NCI-H1436 (cell line): Measurements from ENCODE around the gene NCOA3.

Experiments used
- DNase-seq: peaks from one replicate; lab custom pipeline; 2025; lab: John Stamatoyannopoulos, UW

The NCOA3 gene

DNA sequence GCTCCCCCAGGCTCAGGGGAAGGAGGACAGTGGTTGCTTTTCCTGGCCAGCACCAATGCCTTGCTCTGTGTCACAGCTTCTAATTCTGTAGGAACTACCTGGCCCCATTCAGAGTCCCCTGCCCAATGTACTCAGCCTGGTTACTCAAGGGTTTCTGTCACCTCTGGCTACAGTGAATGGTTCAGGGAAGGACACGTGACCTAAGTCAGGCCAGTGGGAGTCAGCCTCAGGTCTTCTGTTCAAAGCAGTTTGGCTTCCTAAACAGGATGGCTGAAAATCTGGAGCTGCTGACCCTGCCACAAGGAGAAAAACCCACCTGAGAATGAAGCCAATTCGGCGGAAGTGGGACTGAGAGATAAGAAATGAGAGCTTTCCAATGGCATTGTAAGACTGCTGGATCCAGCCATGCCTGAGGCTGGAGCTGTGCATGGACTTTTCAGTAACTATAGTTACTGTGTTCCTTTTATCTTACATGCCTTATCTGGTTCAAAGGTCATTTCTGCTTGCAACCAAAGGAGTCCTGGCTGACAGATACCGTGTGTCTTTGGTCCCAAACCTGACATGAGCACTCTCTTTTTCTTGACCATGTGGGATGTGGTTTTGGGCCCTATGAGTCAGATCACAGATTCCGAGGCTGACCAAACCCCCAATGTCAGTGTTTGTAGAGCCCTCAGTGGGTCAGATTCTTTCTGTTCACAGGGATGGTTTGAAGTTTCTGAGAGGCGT lies 179.3 kb downstream of the NCOA3 start:
- DNase-seq = no peak

DNA sequence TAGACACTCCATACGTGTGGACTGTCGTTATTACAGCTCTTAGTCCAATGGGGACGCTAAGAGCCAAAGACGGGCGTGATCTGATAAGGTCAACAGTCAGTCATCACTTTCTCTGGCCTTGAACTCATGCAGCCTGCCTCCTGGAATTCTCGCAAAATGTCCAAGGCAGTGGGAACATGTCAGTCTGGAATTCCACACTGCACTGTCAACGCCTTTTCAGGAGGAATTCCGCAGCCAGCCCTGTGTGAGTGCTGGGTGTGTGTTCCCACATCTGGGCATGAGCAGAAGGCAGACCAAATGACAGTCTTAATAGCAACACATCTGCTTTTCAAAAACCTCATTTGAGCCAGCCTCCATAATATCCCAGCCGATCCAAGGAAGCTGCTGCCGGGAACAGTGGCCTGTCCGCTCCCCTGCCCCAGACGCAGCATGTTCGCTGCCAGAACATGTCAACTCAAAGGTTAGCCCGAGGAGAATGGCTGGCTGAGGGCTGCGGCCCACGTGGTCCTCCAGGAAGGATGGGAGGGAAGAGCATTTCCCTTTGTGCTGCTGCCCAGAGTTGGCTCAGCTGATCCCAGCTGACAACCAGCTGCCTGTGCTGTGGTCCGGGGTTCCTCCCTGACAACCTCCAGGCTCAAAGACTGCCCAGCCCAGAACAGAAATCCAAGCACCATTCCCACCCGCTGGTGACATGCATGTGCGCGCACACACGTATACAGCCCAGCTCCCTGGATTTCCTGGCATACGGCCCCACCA lies 180.5 kb downstream of the NCOA3 start:
- no peak for DNase-seq

DNA sequence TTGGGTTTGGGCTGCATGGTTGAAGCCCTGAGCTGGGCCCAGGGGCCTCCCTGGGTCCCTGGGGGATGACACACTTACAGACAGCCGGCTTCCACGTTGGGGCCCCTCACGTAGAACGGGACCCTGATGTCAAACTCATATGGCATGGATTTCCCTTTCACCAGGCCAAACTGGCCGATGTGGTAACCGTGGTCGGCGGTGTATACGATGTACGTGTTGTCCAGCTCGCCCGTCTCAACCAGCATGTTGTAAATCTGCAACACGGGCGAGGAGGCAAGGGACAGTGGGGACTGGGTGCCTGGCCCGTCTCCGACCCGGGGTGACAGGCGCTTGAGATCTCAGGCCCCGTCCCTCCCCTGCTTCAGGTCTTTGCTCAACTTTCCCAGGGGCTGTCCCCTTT lies 181.2 kb downstream of the NCOA3 start:
- no peak for DNase-seq

DNA sequence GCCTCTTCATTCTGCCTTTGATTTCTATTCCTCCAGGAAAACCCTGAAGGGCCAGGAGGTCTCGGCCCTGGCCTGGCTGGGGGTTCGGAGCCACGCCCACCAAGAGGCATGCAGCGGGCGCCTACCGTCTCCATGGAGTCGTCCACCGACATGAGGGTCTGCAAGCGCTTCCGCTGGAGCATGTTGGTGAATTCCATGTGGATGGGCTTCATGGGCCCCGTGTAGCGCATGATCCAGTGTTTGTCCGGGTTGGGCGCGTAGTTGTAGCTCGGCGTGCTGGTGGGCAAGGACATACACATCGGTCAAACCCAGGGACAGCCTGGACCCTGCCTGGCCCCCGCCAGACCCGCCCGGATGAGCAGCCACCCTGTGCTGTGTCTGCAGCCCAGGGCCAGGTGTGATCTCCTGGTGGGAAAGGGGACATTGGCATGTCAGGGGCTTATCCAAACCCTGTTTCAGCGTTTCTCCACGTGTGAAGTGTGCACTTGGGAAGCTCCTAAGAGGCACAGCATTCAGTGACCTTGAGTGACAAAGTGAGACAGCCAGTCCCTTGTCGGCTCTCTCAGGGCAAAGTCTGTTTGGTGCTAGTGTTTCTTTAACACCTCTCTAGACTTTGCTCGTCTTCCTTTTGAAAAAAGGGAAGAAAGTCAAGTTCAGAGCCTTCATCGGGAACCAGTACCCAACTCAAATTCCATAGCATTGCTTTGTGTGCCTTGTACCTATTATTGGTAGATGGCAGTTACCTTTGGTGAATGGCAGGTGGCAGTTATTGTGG lies 182.8 kb downstream of the NCOA3 start:
- DNase-seq = no peak

DNA sequence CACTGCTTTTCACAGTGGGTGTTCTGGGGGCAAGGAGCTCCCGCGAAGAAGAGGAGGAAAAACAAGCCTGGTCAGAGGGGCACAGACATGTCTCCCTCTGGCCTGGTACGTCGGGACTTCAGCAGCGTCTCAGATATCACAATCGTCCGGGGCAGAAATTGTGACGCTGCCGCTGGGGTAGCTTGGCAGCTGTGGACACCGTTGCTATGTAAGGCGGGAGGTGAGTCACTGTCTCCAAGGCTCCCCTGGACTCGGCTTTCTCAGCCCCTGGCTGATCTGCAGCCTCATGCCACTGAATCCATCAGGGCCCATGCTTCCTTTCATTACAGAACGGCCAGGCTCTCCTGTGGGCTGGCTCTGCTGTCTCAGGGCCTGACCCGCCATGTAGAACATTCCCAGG lies 184.9 kb downstream of the NCOA3 start:
- no peak for DNase-seq

DNA sequence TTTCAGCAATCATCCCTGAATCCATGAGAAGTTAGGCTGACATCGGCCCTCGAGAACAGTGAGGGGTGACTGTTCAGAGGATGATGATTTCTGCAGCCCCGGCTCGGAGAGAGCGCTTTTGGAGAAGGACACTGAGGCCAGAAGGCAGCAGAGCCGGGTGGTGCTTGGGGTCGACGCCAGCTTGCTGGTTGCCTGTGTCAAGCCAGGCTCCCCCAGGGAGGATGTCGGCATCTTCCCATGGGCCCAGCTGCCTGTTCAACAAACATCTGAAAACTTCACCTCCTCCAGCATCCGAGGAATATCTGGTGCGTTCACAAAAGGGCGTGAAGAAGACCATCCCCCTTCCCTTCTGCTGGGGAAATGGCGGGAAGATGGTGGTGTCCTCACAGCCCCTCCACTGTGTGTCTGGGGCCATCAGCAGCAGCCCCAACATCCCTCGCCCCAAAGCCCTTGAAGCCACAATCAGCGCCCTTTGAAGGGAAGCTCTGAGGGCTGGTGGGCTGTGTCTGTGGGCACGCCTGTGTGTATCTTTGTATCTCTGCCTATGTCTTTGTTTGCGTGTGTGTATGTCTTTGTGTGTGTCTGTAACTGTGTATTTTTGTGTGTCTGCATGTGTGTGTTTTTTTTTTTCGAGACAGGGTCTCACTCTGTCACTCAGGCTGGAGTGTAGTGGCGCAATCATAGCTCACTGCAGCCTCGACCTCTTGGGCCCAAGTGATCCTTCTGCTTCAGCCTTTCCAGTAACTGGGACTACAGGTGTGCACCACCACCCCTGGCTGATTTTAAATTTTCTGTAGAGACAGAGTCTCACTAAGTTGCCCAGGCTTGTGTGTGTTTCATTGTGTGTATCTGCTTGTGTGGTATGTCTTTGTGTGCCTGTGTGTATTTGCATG lies 185.7 kb downstream of the NCOA3 start:
- no peak for DNase-seq

DNA sequence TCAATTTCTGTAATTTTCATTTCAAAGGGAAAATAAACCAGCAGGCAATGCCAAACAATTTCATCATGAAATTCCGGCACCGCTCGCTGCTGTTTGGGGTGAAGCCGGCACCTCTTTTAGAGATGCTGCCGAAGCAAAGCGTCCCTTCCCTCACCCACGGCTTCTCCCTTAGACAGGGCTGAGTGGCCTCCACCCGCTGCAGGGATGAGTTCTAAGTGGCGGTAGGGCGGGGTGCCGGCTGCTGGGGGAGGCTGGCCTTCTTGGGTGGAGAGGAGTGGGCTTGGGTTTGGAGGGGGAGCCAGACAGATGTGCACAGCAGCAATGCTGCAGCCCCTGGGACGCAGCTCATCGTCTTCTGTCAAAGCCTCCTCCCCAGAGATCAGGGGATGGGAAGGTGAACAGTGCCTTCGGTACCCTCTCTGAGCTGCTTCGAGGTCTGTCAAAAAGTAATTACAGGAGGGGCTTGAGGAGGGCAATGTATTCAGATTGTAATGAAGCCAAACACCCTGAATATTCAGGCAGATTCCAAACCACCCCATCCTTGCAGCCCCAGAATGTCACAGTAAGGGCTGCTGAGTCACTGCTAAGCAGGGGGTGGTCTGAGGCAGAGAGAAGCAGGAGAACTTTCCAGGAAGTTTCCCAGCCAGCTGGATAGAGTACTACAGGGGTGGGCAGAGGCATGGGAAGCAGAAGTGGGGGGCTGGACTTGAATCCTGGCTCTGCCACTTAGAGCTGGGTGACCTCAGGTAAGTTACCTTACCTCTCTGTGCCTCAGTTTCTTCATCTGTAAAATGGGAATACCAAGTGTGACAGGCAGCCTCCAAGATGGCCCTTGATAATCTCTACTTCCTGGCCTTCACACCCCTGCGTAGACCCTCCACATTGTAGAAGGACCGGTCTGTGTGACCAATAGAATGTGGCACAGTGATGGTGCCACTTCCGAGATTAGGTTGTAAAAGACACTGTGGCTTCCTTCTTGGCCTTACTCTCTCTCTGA lies 187.0 kb downstream of the NCOA3 start:
- DNase-seq = no peak

DNA sequence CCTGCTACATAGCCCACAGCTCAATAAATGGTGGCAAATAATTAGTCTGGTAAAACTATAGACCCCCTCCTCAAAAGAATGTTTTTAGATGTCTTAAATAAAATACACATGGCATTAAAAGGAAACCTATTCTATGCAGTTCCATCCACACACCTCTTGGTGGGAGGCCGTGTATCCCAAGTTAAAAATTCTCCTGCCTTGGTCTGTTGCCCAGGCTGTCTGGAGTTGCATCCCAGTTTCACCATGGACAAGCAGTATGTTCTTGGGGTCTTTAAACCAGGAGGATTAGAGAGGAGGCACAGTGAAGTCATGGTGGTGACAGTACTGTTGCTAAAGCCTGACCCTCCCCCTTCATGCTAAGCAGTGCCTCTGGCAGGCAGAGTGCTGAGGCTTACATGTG lies 188.0 kb downstream of the NCOA3 start:
- DNase-seq = no peak

DNA sequence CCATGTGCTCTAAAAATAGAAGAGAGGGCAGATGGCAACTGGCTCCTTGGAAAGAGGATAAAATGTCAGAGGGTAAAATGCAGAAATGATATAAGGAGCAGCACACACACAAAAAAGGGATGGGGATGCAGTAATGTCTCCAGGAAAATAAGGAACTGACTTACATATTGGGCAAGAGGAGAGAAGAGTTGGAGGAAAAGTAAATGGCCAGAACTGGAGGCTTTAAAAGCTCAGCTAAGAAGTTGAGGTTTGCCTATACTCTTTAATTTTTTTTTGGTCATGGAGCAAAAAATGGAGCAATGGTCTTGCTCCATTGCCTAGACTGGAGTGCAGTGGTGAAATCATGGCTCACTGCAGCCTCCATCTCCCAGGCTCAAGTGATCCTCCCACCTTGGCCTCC lies 189.9 kb downstream of the NCOA3 start:
- no peak for DNase-seq

DNA sequence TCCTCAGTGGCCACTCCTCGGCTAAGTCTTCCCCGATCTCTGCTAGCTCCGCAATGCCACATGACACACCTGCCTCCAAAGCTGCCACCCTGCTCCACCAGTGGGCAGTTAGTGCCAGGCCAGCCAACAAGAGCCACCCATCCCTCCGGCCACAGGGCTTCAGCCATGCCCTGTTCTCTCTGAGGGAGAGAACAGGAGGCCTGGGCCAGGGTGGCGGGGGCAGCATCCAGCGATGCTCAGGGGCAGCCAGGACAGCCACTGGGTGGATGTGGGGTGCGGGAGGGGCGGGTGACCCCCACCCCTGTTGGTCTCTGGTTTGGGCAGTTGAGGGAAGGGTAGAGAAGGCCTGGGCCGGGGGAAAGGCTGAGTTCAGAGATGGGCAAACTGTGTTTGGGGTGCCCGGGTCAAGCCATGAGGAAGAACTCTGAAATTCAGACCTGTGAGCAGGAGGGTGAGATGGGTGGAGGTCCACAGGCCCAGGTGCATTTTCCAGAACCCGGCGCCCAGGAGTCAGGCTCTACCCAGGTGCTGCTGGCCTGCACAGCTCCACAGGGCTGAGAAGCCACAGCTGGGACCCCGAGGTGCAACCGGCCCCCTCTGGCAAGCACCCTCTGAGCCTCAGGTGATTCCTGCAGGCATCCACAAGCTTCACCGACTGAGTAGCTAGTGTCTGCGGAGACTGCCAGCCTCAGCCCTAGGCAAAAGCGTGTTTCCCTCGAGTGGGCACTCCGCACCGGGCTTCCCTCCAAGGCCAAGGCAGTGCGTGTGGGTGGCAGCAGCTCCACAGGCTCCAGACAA lies 192.5 kb downstream of the NCOA3 start:
- DNase-seq = no peak

DNA sequence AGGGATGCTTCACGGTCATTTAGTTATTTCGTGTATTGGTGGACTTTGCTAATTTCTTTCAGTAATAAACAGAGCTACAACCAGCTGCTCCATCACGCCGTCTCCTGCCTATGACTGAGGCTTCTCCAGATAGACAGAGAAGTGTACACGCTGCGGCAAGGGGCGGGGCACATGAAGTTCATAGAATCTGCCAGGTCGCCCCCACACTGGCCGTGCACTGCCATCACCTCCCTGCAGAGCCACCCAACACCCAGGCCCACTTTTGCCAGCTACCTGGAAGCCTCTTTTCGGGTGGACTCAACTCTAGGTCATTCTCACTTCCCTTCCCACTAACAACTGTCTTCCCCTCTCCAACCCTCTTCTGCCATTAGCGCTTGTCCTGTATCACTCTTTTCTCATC lies 195.2 kb downstream of the NCOA3 start:
- no peak for DNase-seq

DNA sequence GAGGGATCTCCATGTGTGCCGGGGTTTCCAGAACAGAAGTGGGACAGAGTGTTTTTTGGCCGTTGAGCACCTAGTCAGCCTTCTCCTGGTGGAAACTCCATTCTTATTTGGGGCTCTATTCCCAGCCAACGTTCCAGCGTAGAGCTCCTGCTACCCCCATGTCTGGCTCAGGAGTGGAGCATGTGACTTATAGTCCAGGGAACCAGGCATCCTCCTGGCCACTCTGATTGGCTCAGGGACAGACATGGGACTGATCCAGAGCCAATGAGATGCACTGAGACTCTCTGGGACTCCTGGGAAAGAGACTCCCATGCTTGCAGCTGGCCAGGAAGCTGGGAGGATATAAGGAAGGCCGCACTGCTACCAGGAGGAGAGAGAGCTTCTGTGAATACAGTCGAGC lies 196.5 kb downstream of the NCOA3 start:
- no peak for DNase-seq

DNA sequence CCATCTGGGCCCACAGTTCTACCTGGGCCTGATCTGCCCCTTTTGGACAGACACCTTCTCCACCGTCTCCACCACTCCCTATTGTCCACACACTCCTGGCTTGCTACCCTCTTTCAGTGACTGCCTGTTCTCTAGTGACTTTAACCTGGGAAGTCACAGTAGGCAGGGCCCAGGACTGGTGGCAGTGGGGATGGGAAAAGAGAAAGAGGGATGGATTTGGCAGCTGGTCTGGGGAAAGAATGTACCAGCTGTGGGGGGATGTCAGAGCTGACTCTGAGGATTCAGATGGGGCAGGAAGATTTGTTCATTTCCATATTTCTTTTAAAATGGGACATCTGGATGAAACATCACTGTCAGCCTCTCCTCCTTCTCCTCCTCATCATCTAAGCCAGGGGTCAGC lies 198.1 kb downstream of the NCOA3 start:
- no peak for DNase-seq

DNA sequence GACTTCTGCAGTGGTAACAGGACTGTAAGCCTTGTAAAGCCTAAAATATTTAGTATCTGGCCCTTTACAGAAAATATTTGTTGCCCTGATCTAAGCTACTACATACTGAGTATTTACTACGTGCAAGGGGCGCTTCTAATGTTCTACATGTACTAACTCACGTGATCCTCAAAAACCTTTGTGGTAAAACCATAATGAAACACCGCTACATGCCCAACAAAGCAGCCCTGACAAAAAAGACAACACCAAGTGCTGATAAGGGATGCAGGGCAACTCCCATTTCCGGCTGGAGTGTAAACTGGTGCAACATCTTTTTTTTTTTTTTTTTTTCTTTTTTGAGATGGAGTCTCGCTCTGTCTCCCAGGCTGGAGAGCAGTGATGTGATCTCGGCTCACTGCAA lies 198.6 kb downstream of the NCOA3 start:
- DNase-seq = no peak

DNA sequence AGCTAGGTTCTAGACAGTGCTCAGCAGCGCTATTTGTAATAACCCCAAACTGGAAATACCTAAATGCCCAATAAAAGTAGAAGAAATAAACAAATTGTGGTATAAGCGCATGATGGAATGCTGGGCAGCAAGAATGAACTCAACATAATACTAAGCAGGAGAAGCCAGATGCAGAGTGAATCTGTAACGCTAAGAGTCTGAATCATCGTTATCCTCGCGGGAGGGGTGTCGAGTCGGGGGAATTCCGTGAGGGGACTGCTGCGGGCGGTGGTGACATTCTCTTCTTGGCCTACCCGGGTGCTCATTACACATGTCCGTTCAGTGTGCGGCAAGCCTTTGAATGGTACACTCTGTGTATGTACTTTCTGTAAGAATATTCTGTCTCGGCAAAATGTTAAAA lies 199.9 kb downstream of the NCOA3 start:
- no peak for DNase-seq

DNA sequence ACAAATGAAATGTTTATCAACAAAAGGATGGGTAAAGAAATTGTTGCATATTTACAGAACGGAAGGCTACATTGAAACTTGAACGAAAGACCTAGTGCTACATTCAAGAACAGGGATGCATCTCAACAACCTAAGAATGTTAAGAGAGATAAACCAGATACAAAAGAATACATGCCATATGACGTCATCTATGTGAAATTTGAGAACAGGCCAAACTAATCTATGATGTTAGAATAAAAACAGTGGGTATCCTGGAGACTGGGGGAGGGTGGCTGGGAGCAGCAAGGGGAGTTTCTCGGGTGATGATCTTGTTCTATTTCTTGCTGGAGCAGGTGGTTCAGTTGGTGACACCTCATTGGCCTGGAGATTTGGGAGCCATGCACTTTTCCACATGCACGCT lies 202.1 kb downstream of the NCOA3 start:
- no peak for DNase-seq

DNA sequence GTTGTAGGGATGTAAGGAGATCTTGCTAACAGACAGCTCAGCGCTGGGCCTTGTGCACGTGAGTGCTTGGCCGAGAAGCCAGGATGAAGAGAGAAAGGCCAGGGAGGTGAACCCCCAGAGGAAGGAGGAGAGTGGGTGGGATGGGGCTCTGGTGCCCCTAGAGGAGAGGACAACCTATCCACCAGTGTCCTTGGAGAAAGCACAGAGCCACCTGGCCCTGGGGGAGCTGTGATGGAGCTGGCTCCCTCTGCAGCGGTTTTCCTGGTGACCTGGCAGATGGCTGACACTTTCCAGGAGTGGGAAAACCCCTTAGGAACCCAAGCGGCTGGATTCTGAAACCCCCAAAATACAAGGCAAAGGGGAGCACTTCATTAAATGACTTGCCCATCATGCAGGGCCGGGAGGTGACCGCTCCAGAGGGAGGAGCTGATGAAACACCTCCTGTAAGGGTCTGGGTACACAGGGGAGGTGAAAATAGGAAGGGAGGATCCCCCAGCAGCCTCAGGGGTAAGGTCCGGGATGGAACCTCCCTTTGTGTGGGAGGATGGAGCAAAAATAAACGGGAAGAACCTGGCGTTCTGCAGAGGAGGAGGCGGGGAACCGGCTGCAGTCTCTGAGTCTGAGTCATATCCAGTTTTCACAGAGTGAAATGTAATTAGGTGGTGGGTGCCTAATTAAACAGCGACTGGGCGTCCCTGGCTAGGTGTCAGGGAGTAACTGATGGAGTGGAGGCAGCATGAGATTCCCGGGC lies 203.2 kb downstream of the NCOA3 start:
- no peak for DNase-seq

DNA sequence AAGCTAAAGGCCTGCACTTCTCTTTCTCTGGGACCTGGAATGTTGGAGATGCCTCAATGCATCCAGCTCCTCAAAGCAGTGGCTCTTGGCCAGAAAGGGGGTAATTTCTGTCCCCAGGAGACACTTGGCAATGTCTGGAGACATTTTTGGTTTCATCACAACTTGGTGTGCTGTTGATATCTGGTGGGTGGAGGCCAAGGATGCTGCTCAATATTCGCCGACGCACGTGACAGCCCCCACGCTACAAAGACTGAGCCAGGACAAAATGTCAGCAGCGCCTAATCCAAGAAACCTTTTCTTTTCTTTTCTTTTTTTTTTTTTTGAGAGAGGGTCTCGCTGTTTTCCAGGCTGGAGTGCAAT lies 203.8 kb downstream of the NCOA3 start:
- DNase-seq = no peak

DNA sequence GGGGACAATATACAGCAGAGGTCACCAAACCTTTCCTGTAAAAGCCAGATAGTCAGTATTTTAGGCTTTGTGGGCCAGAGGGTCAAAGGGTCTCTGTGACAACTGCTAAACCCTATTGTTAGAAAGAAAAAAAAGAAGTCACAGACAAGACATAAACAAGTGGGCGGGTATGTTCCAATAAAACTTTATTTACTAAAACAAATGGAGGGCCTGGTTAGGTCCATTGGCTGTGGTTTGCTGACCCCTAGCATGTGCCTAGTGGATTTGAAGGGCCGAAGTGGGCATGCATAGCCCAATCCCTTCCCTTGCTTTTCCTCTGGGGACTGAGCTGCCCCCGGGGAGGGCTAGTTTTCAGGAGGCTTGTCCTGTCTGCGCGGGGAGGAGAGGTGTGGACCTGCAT lies 204.7 kb downstream of the NCOA3 start:
- no peak for DNase-seq
